Ovary (tissue), 3 donors: ENCODE measurements around the gene H2AZ2.
A peak's percentile ranks its signal among the peaks of the same experiment; 100 is the strongest.

Experiments
- POLR2A ChIP-seq: fragments of 450-650 bp; IDR thresholded peaks from one replicate; pipeline ENCODE4 v1.6.1; 2017; ENCODE audit warnings: antibody characterized with exemption, mild to moderate bottlenecking, moderate library complexity
- TF ChIP-seq, protein P1 (sequence below), 3 donors: fragments of 450-650 bp in 2 of 3; fragments of 200-600 bp in 1 of 3; IDR thresholded peaks; one replicate each; pipeline versions ENCODE4 v1.5.1 to v1.8.0; 2016 to 2022; ENCODE audit warnings: antibody characterized with exemption in 3 of 3, mild to moderate bottlenecking in 1 of 3
- donor health status: DM: no; HTN: no; CAD: no.

DNA sequence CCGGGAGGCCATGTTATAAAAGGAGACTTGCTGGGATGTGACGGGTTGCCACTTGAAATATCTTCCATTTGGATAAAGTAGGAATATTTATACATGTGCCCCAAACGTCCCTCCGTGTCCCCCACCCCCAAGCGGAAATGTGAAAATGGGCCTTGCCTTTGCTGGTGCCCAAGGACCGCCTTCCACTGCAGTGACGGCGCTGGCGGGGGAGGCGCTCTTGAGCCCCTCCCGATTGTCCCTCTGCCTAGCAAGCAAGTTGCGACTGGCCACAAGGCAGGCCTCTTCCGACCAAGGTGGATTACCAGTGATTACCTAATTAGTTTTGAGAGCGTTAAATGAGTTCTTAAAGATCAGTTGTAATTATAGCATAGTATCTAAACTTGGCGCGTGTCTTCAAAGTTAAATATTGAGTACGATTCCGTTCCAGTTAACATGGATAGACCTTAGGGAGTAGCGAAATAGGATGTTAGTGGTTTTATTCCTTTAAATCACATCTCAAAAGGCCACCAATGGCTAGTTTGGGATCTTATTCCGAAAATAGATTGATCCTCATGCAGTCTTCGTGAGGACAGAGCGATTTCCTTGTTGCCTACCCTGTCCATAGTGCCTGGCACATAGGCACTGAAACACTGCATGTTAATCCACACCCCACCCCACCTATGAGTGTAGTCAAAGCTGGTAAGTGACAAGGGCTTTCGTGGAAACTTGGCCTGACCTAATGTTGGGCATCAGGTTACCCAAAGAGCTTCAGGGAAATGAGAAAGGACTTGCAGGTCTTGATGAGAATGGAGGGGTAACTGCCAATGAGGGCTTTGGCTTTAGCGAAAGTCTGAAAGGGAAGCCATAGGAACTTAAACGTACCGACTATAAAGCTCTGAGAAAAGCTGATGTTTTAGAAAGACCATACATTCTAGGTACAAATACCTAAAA is 50.3 kb downstream of the H2AZ2 start:
- TF ChIP-seq, protein P1, sequence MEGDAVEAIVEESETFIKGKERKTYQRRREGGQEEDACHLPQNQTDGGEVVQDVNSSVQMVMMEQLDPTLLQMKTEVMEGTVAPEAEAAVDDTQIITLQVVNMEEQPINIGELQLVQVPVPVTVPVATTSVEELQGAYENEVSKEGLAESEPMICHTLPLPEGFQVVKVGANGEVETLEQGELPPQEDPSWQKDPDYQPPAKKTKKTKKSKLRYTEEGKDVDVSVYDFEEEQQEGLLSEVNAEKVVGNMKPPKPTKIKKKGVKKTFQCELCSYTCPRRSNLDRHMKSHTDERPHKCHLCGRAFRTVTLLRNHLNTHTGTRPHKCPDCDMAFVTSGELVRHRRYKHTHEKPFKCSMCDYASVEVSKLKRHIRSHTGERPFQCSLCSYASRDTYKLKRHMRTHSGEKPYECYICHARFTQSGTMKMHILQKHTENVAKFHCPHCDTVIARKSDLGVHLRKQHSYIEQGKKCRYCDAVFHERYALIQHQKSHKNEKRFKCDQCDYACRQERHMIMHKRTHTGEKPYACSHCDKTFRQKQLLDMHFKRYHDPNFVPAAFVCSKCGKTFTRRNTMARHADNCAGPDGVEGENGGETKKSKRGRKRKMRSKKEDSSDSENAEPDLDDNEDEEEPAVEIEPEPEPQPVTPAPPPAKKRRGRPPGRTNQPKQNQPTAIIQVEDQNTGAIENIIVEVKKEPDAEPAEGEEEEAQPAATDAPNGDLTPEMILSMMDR (IDR thresholded peaks at IDR 0.05) = peak in 1 of 3 donors; percentile 36
- peak; percentile 36 for TF ChIP-seq POLR2A
